ENCODE data around the gene THOC3.
"Not testable (repeated sequence)": the region's sequence is repeated elsewhere in the genome, so short reads cannot be mapped to it uniquely, and the experiment has no call there.

Gene THOC3, protein sequence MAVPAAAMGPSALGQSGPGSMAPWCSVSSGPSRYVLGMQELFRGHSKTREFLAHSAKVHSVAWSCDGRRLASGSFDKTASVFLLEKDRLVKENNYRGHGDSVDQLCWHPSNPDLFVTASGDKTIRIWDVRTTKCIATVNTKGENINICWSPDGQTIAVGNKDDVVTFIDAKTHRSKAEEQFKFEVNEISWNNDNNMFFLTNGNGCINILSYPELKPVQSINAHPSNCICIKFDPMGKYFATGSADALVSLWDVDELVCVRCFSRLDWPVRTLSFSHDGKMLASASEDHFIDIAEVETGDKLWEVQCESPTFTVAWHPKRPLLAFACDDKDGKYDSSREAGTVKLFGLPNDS

GRCh38 chr5:175967471-175968372 lies at the start of gene THOC3:
THOC3 (minus strand) TSS chr5:175968315; CDS start chr5:175968208, 107 bp downstream.
- DNase-seq: not testable (repeated sequence)

- DNase-seq: not testable (repeated sequence)
These were observed 49.2 kb upstream of the THOC3 start for GRCh38 chr5:176017324-176017723.

DNA sequence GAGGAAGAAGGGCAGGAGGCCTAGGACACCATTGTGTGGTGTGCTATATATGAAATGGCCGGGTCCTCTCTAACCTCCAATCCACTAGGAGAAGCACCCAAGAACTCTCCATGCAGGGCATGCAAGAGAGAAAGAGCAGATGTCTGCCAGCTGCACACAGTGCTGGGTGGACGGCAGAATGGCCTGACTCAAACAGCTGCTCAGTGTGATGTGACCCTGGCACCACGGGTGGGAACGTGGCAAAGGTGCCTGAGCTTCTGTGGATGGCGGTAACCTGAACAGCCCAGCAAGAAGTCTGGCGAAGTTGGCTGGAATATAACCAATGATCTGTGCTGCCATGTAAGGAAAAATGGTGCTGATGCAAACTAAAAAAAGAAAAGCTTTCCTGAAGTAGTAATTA lies 46.2 kb upstream of the THOC3 start:
- DNase-seq: not testable (repeated sequence)

DNA sequence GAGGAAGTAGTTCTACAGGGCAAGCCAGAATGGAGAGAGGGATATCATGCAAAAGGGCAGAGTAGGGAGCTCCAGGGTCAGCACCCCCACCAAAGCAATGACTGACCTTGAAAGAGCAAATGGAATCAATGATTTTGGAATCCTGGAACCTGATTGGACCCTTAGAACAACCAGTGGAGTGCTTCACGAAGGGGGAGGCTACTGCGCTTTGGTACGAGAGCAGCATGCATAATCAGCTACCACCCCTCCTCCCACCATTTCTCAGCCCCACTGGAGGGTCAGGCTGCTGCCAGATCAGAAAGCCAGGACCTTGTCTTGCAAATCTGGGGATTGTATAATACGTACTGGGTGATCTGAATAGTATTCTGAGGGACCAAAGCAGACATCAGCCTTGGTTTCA lies 43.0 kb upstream of the THOC3 start:
- DNase-seq: not testable (repeated sequence)

DNA sequence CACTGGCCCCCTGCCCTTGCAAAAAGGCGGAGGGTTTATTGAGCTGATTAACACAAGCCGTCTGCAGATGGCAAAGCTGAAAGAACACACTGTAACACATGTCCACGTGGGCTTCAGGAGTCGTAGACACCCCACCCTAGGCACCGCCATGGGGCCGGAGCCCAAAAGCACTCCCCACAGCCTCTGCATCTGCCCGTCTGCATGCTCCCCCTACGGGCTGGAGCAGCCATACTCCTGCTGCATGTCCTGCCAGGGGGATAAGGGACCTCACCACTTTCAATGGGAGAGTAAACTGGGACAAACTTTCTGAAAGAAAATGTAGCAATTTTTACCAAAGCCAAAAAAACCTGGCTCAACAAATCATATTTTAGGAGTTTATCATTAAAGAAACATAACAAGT lies 42.1 kb upstream of the THOC3 start:
- not testable (repeated sequence) for DNase-seq

GRCh38 chr5:176007220-176007619 lies 39.1 kb upstream of the THOC3 start:
- not testable (repeated sequence) for DNase-seq

GRCh38 chr5:176006819-176007218 lies 38.7 kb upstream of the THOC3 start:
- not testable (repeated sequence) for DNase-seq

DNA sequence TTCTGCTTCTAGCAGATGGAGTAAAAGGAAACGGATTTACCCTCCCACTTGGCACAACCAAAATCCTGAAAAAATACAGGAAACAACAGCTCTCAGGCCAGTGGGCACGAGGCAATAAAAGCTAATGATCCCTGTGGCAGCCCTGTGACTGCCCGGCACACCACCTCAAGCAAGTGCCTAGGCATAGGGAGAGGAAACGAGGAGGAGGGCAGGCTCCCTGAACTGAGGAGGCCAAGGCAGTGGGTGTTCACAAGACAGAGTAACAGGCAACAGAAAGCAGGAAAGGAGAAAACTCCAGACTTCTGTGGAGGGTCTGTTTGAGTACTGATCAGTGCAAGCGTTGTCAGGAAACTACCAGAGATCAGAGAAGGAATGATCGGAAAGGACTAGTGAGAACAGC lies 29.9 kb upstream of the THOC3 start:
- not testable (repeated sequence) for DNase-seq

GRCh38 chr5:175997495-175997894 lies 29.4 kb upstream of the THOC3 start:
- not testable (repeated sequence) for DNase-seq

DNA sequence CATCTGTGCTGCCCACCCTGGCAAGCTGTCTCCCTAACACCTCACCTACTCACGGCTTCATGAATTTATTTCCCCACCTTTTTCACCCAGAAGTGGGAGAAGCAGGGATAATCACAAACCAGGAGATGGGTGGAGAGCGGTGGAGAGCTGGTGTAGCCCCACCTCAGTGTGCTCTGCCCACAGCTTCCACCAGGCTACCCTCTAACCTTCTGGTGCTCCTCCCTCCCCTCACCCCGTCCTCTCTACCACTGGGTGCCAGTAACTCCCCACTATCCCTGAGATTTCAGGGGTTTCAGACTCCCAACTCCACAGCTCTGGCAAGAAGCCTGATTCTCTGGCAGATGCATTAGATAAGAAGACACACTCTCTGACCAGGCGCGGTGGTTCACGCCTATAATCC lies 28.7 kb upstream of the THOC3 start:
- DNase-seq: not testable (repeated sequence)

DNA sequence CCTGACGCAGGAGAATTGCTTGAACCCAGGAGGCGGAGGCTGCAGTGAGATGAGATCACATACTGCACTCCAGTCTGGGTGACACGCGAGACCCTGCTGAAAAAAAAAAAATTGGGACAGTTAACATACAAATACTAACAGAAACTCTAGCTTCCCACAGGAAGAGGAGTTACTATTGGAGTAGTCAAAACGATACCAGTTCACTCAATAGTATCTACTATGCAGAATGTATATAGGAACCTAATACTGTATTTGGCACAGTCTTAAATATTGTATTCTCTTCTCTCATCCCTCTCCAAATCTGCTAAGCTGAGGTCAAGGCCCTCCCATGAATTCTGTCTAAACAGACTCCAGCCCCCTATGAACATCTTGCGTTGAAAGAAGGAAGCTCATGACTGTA lies 27.4 kb upstream of the THOC3 start:
- not testable (repeated sequence) for DNase-seq

DNA sequence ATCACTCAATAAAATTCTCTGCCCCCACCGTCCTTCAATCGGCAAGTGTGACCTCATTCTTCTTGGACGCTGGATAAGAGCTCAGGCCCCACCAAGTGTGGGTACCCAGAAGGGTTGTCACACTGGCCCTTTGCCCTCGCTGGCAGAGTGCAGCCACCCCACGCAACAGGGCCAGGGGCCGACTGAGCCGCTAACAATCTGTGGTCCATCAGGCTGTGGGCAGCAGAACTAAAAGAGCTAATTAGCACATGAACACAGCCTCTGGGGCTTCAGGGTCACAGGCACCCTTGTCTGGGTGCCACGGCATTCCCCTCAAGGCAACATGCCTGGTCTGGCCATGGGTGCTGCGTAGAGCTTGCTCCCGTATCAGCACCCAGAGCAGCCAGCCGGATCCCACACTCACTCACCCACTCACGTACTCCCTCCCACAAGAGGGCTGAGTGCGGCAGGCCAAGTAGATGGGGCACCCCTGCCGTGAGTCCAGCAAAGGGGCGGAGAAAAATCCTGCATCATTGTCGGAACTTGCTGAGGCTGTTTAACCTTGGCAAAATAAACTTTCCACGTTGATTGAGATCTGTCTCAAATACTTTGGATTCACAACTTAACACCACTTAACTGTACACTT lies 11.4 kb upstream of the THOC3 start:
- DNase-seq: not testable (repeated sequence)

DNA sequence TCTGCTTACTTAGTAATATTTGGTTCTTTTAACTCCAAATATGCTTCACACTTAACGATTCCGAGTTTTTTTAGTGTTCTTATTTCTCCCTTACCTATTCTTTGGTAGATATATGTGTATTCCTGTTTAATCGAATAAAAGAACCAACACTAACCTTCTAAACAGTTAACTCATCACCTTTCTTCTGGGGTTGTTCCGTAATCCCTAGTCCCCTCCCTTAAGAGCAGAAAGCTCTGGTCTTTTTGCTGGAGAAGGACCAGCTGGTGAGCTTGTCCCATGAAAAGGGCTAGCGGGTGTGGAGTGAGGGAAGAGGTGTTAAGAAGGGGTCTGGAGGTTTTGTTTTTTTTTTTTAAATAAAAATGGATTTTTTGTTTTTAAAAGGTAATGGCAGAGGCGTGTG lies 266 bp upstream of the THOC3 start:
- not testable (repeated sequence) for DNase-seq

DNA sequence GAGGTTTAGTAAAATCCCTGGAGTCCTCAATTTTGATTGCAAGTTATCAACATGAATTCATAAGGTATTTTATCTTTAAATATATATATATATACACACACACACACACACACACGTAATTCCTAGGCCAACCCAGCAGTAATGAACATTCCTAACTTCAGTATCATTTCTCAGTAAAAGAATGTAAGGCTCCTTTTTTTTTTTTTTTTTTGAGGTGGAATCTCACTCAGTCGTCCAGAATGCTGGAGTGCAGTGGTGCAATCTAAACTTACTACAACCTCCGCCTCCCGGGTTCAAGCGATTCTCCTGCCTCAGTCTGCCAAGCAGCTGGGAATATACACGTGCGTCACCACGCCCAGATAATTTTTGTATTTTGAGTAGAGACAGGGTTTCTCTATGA lies 5.8 kb downstream of the THOC3 start:
- not testable (repeated sequence) for DNase-seq

DNA sequence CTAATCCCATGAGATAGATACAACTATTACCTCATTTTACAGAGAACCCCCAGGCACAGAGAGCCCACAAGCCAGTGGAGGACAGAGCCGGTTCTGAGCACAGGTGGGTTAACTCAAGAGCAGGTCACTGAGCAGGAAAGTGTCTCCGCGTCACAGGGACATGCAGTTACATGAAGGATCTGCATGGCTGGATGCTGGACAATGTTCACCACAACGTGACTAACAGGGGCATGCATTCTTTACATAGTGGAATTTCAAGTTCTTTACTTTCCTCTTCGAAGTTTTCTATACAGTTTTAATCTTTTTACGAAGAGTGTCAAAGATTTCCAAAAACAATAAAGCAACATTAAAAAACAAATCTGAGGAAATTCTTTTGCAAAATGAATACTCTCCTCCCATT lies 7.9 kb downstream of the THOC3 start:
- not testable (repeated sequence) for DNase-seq

GRCh38 chr5:175958515-175958914 lies 9.6 kb downstream of the THOC3 start:
- not testable (repeated sequence) for DNase-seq

DNA sequence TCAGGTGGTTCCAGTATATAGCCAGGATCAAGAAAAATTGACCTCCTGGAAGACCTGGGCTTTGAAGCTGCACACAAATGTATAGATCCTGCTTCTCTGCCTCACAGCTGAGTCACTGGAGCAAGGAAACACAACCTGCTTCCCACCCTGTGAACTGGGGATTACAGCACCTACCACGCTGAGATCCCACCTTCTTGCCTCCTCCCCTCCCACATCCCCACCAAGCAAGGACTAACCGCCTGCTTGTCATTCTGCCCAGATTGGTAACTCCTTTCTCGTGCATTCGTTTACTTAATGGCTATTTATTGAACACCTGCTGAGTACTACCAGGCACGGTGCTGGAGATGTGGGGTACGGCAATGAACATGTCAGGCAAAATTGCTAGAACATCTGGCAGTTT lies 14.0 kb downstream of the THOC3 start:
- DNase-seq: not testable (repeated sequence)

- DNase-seq: not testable (repeated sequence)
These were observed 15.3 kb downstream of the THOC3 start for GRCh38 chr5:175952810-175953209.

DNA sequence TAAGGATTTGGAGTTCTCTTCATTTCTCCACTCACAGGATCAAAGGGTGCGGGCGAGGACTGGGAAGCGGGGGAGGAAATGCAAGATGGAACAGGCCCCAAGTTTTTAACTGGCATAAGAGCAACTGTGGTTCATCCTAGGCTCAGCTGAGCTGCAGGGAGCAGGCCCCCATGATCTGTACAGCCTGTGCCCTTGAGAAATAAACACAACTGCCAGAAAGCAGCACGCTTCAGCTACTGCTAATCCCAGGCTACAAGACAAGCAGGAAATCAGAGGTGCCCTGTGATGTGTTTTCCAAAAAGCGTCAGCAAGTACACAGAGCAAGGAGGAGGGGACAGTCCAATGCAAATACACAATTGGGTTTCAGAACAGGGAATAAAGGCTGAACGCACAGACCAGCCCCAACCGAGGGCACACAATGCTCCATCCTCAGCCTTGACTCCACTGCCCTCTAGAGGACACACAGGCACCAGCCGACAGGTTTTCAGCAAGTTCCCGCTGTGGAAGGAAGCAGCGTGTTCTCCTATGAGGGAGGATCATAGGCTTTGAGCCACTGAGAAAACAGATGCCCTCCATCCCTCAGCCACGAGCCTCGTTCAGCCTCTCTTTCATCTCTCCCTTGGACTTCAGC lies 16.7 kb downstream of the THOC3 start:
- DNase-seq: not testable (repeated sequence)

- not testable (repeated sequence) for DNase-seq
These were observed 19.6 kb downstream of the THOC3 start for GRCh38 chr5:175948329-175949108.
